ENCODE measurements around the gene GDF9.

GDF9 gene

DNA sequence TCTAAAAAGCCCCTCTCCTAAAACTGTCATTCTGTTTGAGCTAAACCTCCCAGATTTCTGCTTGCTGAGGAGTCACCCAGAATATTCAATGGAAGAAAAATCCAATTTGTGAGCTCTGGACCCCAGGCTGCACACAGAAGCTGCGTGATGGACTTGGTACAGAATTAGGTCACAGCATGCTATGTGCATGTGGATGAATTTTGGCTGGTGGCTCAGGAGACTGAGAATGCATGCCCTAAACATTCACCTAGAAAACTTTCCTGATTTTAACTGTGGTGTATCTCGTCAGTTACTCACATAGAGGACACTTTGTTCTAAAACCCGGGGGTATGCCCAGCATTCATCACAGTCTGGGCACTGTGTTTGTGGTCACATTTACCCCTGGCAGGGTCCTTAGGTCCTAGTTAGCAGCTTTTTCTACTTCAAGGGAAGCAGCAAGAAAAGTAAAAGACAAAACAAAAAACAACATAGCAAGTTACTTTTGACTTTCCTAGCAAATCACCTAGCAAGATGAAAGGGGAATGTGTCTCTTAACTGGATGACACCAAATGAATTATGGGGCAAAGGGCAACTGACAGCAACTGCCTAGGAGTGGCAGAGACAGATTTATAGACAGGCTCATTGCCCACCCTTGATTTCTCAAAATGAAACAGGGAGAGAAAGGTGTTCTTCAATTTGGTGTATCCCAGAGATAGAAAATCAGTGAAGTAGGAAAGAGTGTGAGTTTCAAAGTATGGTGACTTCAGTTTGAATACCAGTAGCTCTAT is 27.6 kb downstream of the GDF9 start:
- DNase-seq (ENCODE audit: low read depth): no peak

DNA sequence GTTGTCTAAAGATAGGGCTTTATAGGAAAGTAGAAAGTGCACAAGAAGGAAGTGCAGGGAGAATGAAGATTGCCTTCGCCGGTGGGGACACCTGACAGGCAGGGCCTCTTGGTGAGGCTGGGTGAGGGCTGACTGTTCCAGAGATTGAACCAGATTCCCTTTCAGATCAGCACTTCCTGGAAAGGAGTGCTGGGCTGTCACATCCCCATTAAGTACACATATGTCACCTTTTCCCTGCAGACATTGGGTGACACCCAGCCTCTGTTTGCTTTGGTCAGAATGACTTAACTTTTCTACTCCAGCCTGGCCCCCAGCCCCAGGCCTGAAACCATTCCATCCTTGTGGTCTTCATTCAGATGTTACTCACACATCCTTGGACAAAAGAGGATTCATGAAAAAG is 28.4 kb downstream of the GDF9 start:
- no peak for DNase-seq (ENCODE audit: low read depth)

DNA sequence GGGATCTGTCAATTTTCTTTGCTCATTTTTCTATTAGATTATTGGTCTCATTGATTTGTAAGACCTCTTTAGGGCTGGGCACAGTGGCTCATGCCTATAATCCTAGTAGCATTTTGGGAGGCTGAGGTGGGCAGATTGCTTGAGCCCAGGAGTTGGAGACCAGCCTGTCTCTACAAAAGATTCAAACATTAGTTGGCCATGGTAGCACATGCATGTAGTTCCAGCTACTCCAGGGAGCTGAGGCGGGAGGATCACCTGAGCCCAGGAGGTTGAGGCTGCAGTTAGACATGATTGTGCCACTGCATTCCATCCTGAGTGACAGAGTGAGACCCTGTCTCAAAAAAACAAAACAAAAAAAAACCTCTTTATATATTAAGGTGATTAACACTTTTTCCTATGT is 29.4 kb downstream of the GDF9 start:
- no peak for DNase-seq (ENCODE audit: low read depth)

DNA sequence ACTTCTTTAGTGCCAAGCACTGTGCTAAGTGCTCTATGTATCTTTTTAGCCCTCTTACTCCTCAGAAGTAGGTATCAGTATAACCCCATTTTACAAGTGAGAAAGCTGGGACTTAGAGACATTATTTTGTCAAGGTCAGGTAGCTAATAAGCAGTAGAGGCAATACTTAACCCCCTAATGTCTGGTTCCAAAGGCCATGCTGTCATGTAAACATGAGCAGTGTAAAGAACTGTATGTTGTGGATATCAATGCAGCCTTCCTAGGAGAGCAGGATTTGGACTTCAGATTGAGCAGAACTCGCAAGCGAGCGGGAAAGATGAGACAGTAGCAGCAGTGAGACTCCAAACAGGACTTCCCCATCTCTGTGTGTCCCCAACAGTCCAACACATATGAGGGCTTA is 32.2 kb downstream of the GDF9 start:
- no peak for DNase-seq (ENCODE audit: low read depth)

- DNase-seq (ENCODE audit: low read depth): no peak
Measured at GRCh38 chr5:132832612-132833011, 33.7 kb downstream of the GDF9 start.

GRCh38 chr5:132831095-132831860 is 35.0 kb downstream of the GDF9 start:
- DNase-seq (ENCODE audit: low read depth): no peak

GRCh38 chr5:132830436-132831094 is 35.7 kb downstream of the GDF9 start, which contains the start of gene SHROOM1:
Gene SHROOM1, minus strand, starts transcription at chr5:132830647. Its CDS starts 4,507 bp downstream, at chr5:132826140.
- no peak for DNase-seq (ENCODE audit: low read depth)

GRCh38 chr5:132829742-132830435 is 36.4 kb downstream of the GDF9 start:
- no peak for DNase-seq (ENCODE audit: low read depth)

DNA sequence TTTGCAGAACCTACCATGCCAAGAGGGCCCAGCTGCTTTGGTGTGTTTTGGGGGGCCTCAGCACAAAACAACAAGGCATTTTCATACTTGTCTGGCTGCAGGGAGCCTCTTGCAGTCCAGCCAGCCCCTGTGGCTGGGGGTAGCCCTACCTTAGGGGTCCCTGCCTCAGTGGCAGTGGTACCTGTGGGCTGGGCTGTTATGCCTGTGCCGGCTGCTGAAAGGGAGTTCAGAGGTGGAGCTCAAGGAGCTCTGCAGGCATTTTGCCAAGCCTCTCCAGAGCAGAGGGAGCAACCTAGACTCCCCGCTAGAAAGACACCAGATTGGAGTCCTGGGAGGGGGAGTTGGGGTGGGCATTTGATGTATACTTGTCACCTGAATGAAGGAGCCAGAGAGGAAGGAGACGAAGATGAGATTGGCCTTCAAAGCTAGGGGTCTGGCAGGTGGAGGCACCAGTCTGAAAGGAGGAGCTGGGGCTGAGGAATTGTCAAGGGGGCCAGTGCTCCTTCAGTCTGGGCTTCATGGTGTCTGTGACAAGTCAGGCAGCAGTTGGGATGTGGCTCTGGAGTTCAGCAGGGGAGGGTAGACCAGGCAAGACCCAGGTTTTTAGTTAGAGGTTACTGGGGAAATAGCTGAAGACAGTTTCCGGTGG is 37.3 kb downstream of the GDF9 start:
- DNase-seq (ENCODE audit: low read depth): no peak

- DNase-seq (ENCODE audit: low read depth): no peak
Measured at GRCh38 chr5:132827943-132828673, 38.2 kb downstream of the GDF9 start.

DNA sequence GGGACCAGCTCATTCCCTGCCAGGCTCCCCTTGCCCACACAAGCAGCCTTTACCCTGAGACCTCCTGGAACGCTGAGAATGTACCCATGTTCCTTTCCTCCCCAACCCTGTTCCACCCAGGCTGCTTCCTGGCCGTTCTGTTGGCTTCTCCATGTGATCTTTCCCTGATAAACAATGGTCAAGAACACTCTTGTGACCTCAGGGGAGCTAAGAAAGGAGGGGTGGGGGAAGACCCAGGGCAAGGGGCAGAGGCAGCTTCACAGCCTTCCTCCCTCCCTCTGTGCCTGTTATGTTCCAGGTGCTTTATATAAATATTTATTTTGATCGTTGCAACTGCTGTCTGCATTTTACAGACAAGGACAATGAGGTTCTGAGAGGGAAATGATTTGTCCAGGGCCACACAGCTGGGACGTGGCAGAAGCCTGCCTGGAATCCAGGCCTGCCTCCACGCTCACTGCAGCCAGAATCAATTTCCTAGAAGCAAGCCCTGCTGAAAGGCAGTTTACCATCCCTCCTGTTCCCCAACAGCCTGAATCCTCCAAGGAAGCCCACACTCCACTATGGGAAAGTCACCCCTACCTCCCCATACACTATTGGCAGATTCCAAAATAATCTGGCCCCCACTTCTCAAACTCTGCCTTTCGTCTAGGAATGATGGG is 39.7 kb downstream of the GDF9 start:
- DNase-seq (ENCODE audit: low read depth): no peak

- DNase-seq (ENCODE audit: low read depth): no peak
Measured at GRCh38 chr5:132825834-132826391, 40.4 kb downstream of the GDF9 start.

DNA sequence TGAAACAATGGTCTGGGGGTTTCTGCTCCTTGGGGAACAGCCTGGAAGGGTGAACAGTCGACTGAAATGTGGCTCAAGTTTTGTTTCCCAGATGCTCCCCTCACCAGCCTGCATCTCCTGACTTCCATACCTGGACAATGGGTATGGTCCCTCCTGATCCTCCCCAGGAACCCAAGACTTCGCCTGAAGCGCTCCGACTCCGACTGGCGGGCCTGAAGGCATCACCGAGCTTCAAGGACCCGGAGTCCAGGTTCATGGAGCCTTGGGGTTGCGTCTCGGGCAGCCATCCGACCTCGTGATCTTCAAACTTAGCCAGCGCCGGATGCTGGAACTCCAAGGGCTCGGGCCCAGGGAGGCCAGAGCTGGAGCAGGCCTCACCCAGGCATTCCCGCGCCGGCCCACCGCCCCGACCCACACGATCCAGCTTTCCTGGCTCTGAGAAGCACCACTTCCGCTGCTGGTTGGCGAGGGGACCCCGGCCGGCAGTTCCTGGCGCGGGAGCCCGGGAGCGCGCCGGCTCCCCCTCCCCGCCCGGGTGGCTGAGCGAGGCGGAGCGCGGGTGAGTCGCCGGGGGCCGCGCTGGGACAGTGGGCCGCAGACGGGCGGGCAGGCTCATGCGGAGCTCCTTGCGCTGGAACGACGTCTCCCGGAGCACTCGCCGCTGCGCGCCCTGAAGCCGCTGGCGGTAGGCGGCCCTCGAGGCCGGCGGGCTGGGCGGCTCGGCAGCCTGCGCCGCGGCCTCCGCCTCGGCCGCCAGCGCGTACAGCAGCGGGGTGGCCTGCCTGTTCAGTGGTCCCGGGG is 41.0 kb downstream of the GDF9 start:
- DNase-seq (ENCODE audit: low read depth): no peak

- no peak for DNase-seq (ENCODE audit: low read depth)
Measured at GRCh38 chr5:132824426-132824825, 41.8 kb downstream of the GDF9 start.

GRCh38 chr5:132823481-132824050 is 42.7 kb downstream of the GDF9 start:
- no peak for DNase-seq (ENCODE audit: low read depth)

DNA sequence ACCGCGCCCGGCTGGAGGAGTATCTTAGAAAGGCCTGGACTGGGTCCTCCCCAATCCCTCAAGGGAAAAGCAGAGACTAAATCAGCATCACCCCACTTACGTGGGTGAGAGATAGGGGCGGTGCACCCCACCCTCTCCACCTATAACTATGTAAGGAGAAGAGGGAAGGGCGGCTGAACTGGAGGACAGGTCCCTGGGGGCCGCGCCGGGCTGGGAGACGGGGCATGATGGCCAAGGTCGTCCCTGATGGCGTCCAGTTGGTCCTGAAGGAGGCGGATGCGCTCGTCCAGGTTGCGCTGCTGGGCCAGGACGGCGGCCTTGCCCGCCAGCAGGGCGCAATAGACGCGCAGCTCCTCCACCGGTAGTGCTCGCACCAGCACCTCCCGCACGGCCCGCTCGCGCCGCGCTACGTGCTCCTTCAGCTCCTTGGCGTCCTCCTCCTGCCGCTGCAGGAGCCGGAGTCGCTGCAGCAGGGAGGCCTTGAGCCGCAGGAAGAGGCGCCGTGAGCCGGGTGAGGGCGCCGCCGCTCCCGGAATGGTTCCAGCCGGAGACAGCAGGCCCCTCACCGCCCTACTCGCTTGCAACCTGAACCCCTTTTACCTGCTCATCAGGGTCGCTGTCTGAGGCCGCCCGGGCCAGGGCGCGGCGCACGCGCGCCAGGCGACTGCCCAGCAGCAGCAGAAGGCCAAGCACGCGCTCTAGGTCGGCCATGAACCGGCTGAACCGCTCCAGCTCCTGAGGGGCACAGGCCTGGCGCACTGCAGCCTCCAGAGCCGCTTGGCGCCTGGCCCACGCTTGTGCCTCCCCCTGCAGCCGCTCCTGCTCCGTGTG is 43.4 kb downstream of the GDF9 start:
- DNase-seq (ENCODE audit: low read depth): no peak

DNA sequence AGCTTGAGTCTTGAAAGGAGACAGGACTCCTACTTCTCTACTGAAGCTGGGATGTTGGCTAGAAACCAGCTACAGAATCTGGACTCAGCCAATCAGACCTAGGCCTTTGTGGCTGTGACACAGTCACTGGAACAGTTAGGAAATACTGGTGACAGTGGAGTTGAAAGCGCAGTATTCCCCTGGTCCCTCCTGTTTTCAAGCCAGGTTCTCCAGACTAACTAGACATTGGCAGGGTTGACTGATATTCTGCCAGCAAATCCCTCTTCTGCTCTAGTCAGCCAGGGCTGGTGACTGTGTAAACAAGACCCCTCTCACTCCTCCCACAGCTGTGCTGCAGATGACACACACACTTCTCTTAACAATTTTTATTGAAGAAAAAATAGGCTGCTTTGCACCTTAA is 44.5 kb downstream of the GDF9 start:
- no peak for DNase-seq (ENCODE audit: low read depth)

- no peak for DNase-seq (ENCODE audit: low read depth)
Measured at GRCh38 chr5:132821350-132821749, 44.9 kb downstream of the GDF9 start.
